ENCODE data around the gene ZWINT.

Gene ZWINT, protein sequence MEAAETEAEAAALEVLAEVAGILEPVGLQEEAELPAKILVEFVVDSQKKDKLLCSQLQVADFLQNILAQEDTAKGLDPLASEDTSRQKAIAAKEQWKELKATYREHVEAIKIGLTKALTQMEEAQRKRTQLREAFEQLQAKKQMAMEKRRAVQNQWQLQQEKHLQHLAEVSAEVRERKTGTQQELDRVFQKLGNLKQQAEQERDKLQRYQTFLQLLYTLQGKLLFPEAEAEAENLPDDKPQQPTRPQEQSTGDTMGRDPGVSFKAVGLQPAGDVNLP

DNA sequence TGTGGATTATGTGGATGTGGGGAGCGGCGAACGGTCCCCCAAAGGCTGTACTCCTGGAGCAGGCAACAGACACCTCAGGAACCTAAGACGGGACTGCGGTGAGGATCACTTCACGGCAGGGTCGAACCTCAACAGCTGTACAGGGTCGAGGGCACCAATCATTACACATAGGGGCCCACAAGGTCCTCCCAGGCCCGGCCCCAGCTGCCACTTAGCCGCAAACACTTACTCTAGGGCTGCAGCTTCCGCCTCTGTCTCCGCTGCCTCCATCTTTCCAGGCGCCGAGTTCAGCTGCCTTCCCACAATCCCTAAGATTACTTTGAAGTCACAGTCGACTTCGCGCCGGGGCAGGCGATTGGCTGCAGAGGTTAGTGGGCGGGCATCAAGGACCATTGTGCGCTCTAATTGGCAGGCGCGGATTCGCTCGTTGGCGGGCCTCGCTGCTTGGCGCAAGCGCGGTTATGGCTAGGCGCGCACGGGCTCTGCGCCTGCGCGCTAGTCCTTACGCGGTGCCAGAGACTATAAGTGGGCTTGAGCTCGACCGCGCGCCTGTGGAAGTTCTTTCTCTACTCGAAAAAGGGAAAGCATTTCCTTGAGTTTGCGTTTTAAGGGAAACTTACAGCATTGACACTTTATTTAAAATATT, at the start of gene ZWINT:
Gene ZWINT, minus strand, starts transcription at position 293 of the 646 bp plus-strand sequence. Its CDS starts 23 bp downstream, at position 270.
- DNase-seq (ENCODE audit: extremely low read depth in 1 of 2, low read depth in 1 of 2), result peak; percentile 82 to 91

DNA sequence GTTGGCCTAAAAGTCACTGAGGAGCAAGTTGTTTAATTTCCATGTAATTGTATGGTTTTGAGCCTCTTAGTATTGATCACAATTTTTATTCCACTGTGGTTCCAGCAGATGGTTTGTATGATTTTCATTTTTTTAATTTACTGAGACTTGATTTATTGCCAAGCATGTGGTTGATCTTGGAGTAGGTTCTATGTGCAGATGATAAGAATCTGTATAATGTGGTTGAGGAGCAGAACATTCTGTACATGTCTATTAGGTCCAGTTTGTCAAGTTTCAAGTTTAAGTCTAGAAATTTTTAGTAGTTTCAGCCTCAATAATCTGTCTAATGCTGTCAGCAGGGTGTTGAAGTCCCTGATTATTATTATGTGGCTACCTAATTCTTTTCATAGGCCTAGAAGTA, 22.7 kb upstream of the ZWINT start:
- no peak for DNase-seq (ENCODE audit: extremely low read depth in 1 of 2, low read depth in 1 of 2)

DNA sequence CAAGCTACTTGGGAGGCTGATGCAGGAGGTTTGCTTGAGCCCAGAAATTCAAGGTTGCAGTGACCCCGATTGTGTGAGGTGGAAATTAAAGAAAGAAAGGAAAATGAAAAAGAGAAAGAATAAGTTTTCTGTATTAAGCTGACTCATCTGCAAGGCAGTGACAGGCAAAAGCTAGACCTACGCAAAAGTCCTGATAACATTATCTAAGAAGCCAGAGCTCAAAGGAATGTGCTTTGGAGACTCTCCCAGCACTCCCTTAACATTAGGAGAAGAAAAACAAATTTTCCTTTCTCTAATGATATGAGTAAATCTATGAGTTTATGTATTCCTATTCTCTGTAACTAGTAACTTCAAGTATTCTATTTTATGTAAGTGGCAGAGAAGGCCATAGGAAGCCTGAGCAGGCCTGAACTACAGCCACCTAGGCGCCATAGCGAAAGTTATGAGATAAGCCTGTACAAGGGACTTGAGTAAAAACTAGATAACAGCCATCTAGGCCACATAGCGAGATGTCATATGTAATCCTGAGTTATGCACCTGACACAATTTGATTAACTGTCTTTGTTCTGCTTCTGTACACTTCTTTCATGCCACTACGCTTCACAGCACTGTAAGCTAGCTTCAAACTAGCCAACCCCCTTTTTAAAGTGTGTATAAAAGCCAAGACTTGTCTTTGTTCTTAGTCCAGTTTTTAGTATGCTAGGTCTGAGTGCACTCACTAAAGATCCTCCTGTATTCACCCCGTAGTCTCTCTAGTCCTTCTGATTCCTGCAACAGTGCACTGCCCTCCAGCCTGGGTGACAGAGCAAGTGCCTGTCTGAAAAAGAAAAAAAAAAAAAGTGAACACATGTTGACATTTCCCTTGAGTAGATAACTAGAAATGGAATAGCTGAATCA, 9.4 kb upstream of the ZWINT start:
- DNase-seq (ENCODE audit: extremely low read depth in 1 of 2, low read depth in 1 of 2), result no peak

DNA sequence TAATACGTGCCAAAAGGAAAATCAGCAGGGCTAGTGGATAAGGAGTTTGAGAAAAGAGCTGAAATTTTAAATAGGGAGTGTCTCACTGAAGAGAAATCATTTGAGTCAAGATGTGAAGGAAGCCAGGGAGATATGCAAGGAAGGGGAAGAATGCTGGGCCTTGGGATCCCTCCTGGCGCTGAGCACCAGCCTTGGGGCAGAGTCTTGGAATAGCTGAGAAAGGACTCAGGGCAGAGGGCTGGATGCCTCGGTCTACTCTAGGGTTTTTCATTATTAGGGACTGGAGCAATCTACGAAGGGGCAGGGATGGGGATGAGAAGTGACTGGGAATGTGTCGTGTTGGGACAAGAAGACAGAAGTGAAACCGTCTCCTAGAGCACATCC, 484 bp downstream of the ZWINT start:
- DNase-seq (ENCODE audit: extremely low read depth in 1 of 2, low read depth in 1 of 2), result no peak

DNA sequence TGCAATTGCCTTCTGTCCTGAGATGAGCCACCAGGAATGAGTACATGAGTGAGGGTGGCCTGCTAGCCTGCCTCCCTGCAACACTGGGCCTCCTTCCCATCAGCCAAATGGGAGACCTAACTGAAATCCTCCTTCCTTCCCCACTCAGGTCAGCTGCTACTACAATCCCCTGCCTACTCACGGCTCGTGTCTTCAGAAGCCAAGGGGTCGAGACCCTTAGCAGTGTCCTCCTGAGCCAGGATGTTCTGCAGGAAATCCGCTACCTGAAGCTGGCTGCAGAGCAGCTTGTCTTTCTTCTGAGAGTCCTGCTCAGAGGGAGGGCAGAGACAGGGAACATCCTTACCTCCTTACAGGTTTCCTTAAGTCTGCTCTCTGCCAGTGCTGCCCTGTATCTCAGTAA, 1.2 kb downstream of the ZWINT start:
- DNase-seq (ENCODE audit: extremely low read depth in 1 of 2, low read depth in 1 of 2), result no peak

DNA sequence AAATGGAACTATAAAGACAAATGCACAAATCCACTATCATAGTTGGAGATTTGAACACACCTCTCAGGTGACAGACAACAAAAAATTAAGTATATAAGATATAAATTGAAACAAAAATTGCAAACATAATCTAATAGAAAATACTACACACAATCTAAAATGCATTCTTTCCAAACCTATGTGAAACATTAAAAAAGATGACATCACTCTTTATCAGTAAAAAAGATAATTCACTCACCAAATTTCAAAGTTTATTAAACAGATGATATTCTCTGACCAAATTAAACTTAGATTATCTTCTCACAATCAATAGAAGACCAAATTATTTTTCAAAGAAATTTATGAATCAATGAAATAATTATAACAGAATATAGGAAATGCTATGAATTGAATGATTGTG, 4.0 kb downstream of the ZWINT start:
- DNase-seq (ENCODE audit: extremely low read depth in 1 of 2, low read depth in 1 of 2), result no peak

DNA sequence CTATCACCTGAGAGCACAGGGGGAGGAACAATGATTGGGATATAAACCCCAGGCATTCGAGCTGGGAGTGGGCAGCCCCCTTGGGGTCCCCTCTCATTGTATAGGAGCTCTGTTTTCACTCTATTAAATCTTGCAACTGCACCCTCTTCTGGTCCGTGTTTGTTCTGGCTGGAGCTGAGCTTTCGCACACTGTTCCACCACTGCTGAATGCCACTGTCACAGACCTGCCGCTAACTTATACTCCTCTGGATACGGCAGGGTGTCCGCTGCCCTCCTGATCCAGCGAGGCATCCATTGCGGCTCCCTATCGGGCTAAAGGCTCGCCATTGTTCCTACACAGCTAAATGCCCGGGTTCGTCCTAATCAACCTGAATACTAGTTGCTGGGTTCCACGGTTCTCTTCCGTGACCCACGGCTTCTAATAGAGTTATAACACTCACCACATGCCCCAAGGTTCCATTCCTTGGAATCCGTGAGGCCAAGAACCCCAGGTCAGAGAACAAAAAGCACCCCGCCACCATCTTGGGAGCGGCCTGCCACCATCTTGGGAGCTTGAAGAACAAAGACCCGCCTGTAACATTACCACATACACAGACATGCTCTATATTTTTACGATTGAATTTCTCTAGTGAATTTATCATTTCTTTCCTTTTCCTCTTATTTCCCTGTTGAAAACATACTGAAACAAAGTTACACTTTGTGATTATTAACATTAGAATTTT, 9.0 kb downstream of the ZWINT start:
- DNase-seq (ENCODE audit: extremely low read depth in 1 of 2, low read depth in 1 of 2), result no peak

DNA sequence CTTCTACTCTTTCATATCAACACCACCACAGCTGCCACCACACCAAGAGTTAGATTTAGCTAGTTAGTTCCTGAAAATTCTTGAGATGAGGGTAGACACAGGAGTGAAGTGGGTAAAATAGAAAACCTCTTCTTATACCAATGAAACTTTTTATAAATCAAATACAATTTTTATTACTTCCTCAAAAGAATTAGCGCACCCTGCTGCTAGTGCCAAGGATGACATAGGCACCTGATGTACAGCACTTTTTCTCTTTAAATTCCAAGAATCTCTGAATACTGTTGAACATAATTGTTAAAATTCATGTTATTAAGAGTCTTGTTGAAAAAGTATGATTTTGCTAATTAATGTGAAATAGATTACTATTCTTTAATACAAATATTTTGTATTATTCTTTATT, 11.4 kb downstream of the ZWINT start:
- no peak for DNase-seq (ENCODE audit: extremely low read depth in 1 of 2, low read depth in 1 of 2)

DNA sequence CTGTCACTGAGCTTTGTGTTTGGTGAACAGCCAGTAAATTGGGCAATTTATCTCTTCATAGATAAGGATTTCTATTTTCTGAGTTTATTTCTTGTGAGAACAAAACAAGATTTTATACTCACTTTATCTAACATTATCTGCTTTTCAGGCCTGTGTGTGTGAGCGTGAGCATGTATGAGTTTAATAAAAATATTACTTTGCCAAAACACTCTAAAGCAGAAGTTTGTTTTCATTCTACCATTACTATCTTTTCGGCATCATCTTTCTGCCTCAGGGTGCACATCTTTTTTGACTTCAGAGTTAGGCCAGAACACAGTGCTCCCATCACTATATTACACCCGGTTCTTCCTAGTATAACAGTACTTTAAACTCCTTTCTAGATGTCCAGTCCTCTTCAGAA, 13.0 kb downstream of the ZWINT start:
- DNase-seq (ENCODE audit: extremely low read depth in 1 of 2, low read depth in 1 of 2), result no peak

DNA sequence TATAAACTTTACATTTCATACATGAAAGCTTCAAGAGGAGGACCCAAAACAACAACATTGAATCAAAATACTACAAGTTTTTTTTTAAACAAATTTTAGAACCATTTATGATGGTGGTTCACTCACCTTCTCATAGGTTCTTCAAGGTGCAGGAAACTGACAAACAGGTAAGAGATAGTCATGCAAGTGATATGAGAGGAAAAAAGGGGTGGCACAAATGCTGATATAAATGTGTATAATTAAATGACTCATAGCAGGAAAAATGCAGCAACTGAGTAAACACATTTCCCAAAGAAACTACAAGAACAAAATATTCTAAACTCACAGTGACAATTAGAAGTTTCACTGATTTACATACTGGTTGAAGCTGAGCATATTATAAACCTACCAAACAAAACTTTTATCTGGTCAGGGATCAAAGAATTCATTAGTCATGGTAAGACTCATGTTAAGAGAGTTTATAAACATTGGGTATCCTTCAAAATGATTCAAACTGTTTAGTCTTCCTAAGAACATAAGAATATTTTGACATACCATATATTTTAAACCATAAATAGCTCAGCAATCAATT, 14.1 kb downstream of the ZWINT start:
- no peak for DNase-seq (ENCODE audit: extremely low read depth in 1 of 2, low read depth in 1 of 2)

DNA sequence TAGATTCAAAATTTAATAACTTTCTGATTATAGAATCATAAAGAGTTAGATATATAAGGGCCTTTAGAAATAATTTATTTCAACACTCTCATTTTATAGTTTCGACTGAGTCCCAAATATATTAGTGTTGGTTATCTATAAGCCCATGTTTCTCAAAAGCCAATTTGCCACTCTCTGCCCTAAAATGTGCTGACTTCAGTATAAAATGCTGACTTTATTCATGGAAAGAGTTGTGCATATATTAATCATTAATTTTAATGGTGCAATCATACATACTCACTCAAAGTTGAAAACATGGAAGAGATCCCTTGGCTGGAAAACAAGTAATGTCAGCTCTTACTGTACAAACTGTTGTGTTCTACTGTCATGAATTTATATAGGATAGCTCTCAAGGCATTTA, 19.4 kb downstream of the ZWINT start:
- no peak for DNase-seq (ENCODE audit: extremely low read depth in 1 of 2, low read depth in 1 of 2)

DNA sequence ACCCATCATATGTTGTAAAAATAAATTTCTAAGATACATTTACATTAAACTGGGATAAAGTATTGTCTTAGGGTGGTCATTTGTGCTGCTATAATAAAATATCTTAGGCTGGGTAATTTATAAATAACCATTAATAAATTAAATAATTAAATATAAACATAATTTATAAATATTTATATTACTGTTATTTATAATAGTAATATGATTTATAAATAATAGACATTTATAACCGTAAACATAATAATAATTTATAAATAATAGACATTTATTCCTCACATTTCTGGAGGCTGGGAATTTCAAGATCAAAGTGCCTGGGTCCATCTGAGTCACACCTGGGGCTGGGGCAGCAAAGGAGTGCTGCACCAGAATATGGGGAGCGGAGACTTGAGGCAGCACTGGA, 31.1 kb downstream of the ZWINT start:
- DNase-seq (ENCODE audit: extremely low read depth in 1 of 2, low read depth in 1 of 2), result no peak

DNA sequence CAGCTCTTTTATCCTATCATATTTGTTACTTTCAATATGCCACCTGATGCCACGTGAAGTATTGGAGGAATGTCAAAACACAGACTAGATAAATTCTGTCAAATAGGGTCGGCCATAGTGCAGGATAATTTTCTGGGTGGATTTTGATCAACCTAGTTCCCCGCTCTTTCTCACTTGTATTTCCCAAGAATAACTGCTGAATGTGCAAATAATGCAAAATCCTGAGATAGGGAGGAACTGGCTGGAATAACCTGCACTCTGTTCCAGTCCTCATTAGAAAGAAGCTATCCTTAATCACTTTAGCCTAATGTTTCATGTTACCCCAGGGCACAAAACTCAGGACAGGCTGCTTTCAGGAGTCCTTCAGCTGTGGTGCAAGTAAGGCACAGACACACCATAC, 33.9 kb downstream of the ZWINT start:
- no peak for DNase-seq (ENCODE audit: extremely low read depth in 1 of 2, low read depth in 1 of 2)

DNA sequence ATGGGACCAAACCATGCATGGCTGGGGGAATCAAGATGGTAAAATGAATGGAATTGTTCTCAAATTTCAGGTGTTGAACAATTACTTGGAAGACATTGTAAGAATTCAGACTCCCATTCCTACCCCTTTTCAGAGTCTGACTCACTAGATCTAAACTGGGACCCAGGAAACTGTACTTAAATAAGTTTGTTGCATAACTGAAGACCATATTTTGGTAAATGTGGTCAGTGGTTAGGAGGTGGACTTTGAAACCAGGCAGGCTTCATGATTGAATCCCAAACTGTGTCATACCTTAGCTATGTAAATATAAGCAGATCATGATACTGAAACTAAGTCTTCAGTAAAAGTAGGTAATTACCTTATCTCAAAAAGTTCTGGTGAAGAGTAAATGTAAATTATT, 41.7 kb downstream of the ZWINT start:
- no peak for DNase-seq (ENCODE audit: extremely low read depth in 1 of 2, low read depth in 1 of 2)

DNA sequence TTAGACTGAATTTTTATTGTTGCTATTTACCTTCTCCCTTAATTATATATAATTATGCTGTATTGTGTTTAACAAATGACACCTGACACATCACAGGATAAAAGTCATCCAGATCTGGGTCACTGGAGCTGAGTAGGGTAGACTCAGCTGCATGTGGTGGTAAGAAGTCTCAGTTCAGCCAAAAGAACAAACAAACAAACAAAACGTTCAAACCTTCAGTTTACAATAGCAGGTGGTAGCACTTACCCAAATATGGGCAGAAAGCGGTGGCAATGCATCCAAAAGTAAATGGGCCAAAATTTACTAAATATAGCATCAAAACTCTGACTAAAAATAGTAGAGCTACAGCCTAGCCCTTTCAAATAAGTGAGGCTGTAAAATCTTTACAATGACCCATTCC, 42.2 kb downstream of the ZWINT start:
- DNase-seq (ENCODE audit: extremely low read depth in 1 of 2, low read depth in 1 of 2), result no peak

DNA sequence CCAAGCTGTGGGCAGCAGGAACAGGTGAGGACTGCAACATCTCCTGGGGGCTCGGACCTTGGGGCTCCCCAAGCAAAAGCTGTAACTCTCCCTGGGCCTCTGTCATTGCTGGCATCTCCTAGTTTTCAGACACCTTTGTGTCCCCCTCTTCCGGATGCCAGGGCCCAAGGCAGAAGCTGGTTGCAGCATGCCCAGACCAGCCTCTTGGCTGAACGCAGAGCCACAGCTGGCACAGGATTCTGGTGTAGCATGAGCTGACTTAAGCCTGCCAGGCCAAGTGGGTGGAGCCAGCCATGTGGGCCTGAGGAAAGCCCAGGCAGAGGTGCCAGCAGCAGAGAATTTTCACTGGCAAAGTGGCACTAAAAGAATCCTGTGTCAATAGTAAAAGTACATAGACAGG, 43.5 kb downstream of the ZWINT start:
- DNase-seq (ENCODE audit: extremely low read depth in 1 of 2, low read depth in 1 of 2), result no peak

DNA sequence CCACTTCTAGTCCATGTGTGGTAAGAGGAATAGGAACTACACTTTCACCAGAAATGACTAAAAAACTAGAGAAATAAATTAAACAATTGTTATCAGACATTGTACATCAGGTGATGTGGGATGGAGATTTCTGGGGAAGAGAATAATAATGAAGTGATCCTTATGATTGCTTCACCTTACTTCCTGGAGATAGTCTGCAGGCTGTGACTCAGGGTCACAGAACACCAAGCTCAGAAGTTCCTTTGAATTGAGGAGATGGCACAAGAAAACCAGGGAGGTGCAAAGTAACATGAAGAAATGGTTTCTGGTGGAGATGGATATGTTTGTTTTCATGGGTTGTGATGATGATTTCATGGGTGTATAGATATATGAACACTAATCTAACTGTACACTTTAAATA, 44.5 kb downstream of the ZWINT start:
- DNase-seq (ENCODE audit: extremely low read depth in 1 of 2, low read depth in 1 of 2), result no peak

Data from stimulated activated CD8-positive, alpha-beta memory T cell treated with anti-CD3 and anti-CD28 coated beads, Interleukin-7, amount 100 ng/mL, for 48 hours (primary cell).